ENCODE results near the gene OSBPL5.

Gene OSBPL5

DNA sequence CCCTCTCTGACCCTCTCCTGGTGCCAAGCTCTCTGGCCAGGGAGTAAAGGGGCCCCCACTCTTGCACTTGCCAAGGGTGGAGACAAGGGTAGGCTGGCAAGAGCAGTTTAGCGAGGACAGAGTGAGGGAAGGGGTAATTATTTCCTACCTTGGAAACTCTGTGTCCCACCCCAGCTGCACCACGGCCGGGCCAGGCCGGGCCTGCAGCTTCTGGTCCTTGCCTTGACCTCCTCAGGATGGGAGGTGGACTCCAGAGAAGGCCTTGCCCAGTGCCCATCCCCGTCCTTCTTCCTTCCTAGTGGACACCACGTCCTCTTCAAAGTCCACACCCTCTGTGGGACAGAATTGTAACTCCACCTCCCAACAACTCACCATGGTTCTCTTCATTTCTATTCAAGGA is 18.4 kb upstream of the OSBPL5 start:
- Histone ChIP-seq H3K9me3 (ENCODE audit: low read length) (peaks cover 1% of the 10 kb centered on the region), H3K36me3 (ENCODE audit: insufficient read depth, low read length) (no peaks in the 10 kb centered on the region), H3K4me1 (ENCODE audit: insufficient read depth, low read length) (no peaks in the 10 kb centered on the region), H3K4me3 (ENCODE audit: low read length) (no peak overlapping the region), H3K27me3 (ENCODE audit: insufficient read depth, low read length) (peaks cover under 1% of the 10 kb centered on the region), H2AFZ (ENCODE audit: low read depth, low read length) (no peak overlapping the region)

DNA sequence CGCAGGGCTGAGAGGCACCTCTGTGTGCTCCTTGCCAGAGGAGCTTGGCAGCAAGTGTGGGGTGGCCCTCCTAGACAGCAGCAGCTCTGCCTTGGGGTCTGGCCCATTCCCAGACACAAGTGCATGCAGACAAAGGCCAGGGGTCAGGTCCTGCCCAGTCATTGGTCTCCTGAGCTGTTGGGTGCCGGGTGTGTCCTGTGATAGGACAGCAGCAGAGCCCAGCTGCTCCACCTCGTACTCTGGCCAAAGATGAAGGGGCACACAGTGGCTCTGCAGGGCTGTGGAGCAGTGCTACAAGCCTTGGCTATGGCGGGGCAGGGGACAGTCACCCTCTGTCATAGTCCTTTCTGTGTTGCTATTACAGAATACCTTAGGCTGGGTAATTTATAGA is 17.3 kb upstream of the OSBPL5 start:
- H3K4me1 ChIP-seq (ENCODE audit: insufficient read depth, low read length), result no peaks in the 10 kb centered on the region
- H2AFZ ChIP-seq (ENCODE audit: low read depth, low read length), result no peak overlapping the region
- H3K27me3 ChIP-seq (ENCODE audit: insufficient read depth, low read length), result no peaks in the 10 kb centered on the region
- no peaks in the 10 kb centered on the region for H3K9me3 ChIP-seq (ENCODE audit: low read length)
- no peaks in the 10 kb centered on the region for H3K36me3 ChIP-seq (ENCODE audit: insufficient read depth, low read length)
- H3K4me3 ChIP-seq (ENCODE audit: low read length), result no peak overlapping the region

DNA sequence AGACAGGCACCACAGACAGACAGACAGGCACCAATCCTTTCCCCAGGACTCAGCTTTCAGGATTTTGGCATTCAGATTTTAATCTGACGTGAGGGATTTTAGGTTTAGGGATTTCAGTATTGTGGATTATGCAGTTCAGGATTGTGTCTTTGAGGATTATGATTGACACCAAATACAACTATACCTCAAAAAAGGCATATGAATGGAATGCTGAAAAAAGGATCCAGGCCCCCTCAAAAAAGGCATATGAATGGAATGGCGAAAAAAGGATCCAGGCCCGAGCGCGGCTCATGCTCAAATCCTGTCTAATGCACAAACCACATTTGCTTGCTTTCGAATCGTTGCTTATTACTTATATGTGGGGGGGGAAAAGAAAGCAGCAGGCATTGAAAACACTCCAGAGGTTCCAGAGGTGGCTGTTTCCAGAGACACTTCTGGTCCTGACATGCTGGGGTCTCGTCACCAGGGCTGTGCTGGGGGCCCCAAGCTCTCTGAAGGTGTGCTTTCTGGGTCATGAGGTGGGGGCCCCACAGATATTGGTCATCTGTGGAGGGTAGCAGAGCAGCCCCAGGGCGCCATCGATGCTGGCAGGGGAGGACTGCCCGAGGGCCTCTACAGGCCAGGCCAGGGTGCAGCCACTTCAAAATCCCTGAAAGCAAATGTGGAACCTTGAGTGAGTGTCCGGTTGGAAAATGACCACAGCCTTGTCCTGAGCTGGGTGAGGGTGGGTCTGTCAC is 16.8 kb upstream of the OSBPL5 start:
- Histone ChIP-seq H3K4me1 (ENCODE audit: insufficient read depth, low read length) (no peaks in the 10 kb centered on the region), H3K36me3 (ENCODE audit: insufficient read depth, low read length) (no peaks in the 10 kb centered on the region), H2AFZ (ENCODE audit: low read depth, low read length) (no peak overlapping the region)

DNA sequence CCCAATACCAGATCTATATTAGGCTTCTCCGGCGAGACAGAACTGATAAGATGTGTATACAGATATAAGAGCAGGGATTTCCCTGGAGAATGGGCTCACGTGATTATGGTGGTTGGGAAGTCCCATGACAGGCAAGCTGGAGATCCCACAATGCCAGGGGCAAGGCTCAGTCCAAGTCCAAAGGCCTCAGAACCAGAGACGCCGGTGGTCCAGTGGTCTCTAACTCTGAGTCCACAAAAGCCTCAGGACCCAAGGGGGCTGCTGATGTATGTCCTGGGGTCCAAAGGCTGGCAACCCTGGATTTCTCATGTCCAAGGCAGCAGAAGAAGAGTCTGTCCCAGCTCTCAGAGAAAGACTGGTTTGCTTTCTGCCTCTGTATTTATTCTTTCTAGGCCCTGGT is 15.8 kb upstream of the OSBPL5 start:
- Histone ChIP-seq H3K4me3 (ENCODE audit: low read length) (no peak overlapping the region), H3K4me1 (ENCODE audit: insufficient read depth, low read length) (no peaks in the 10 kb centered on the region), H3K36me3 (ENCODE audit: insufficient read depth, low read length) (no peaks in the 10 kb centered on the region), H2AFZ (ENCODE audit: low read depth, low read length) (no peak overlapping the region), H3K9me3 (ENCODE audit: low read length) (peaks cover 1% of the 10 kb centered on the region), H3K27me3 (ENCODE audit: insufficient read depth, low read length) (no peaks in the 10 kb centered on the region)

More for the DNA sequence above, 16.8 kb upstream of the OSBPL5 start:
- Histone ChIP-seq H3K4me3 (ENCODE audit: low read length) (no peak overlapping the region), H3K9me3 (ENCODE audit: low read length) (no peaks in the 10 kb centered on the region), H3K27me3 (ENCODE audit: insufficient read depth, low read length) (no peaks in the 10 kb centered on the region)

DNA sequence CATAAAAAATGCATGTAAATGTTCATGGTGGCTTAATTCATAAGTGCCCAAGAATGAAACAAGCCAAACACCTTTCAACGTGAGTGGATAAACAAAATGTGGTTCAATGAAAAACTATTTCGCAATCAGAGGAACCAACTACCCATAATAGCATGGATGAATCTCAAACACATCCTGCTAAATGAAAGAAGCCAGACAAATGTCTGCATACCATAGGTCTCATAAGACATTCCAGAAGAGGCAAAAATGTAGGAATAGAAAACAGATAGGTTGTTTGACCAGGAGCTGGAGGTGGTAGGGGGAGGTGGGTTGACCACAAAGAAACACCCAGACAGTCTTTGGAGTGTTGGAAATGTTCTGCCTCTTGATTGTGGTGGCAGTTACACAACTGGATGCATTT is 13.2 kb upstream of the OSBPL5 start:
- no peaks in the 10 kb centered on the region for H3K27me3 ChIP-seq (ENCODE audit: insufficient read depth, low read length)
- no peaks in the 10 kb centered on the region for H3K4me1 ChIP-seq (ENCODE audit: insufficient read depth, low read length)
- H2AFZ ChIP-seq (ENCODE audit: low read depth, low read length), result no peak overlapping the region
- H3K4me3 ChIP-seq (ENCODE audit: low read length), result no peak overlapping the region
- H3K9me3 ChIP-seq (ENCODE audit: low read length), result peaks cover 6% of the 10 kb centered on the region
- no peaks in the 10 kb centered on the region for H3K36me3 ChIP-seq (ENCODE audit: insufficient read depth, low read length)

DNA sequence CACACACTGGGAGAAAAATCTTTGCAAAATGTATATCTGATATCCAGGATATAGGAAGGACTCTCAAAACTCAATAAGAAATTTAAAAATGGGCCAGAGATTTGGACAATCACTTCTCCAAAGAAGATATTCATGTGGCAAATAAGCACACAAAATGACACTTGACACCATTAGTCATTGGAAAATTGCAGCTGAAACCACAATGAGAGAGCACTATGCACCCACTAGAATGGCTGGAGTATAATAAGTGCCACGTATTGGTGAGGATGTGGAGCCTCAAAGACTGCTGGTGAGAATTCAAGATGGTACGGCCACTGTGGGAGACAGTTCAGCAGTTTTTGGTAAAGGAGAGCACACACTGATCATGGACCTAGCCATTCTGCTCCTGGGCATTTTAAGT is 12.8 kb upstream of the OSBPL5 start:
- no peaks in the 10 kb centered on the region for H3K27me3 ChIP-seq (ENCODE audit: insufficient read depth, low read length)

DNA sequence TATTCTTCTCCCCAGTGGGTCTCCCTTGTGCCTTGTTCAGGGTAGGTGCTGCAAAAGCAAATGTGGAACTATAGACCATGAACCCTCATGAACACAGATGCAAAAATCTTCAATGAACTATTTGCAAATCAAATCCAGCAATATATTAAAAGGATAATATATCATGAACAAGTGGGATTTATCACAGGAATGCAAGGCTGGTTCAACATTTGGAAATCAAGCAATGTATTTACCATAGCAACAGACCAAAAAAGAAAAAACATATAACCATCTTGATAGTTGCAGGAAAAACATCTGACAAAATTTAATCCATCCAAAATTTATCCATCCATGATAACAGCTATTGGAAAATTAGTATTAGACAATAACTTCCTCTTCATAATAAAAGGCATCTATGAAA is 11.4 kb upstream of the OSBPL5 start:
- Histone ChIP-seq H3K4me1 (ENCODE audit: insufficient read depth, low read length) (no peaks in the 10 kb centered on the region), H3K9me3 (ENCODE audit: low read length) (peaks cover 6% of the 10 kb centered on the region), H3K4me3 (ENCODE audit: low read length) (no peak overlapping the region), H2AFZ (ENCODE audit: low read depth, low read length) (no peak overlapping the region), H3K36me3 (ENCODE audit: insufficient read depth, low read length) (no peaks in the 10 kb centered on the region), H3K27me3 (ENCODE audit: insufficient read depth, low read length) (peaks cover 6% of the 10 kb centered on the region)

More for the DNA sequence above, 12.8 kb upstream of the OSBPL5 start:
- no peak overlapping the region for H3K4me3 ChIP-seq (ENCODE audit: low read length)
- H3K36me3 ChIP-seq (ENCODE audit: insufficient read depth, low read length), result no peaks in the 10 kb centered on the region
- no peak overlapping the region for H2AFZ ChIP-seq (ENCODE audit: low read depth, low read length)
- no peaks in the 10 kb centered on the region for H3K4me1 ChIP-seq (ENCODE audit: insufficient read depth, low read length)
- peaks cover 6% of the 10 kb centered on the region for H3K9me3 ChIP-seq (ENCODE audit: low read length)

DNA sequence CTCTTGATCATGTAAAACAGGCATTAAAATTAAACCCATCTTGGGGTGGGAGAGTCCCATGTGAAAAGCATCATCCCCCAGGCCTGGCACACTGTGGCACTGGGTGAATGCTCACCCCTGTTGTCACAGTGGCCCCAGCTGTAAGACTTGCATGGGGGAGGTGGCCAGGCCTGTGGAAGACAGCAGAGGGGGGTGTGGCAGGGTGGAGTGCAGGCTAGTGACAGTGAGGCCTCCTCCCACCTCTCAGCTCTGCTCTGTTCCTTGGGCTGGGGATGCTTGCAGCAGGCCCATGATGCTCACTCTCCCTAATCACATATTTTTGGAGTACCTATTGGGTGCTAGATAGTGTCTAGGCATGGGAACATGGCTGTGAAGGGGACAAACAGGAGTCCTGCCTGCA is 10.1 kb upstream of the OSBPL5 start:
- no peaks in the 10 kb centered on the region for H3K36me3 ChIP-seq (ENCODE audit: insufficient read depth, low read length)
- H3K27me3 ChIP-seq (ENCODE audit: insufficient read depth, low read length), result peaks cover 17% of the 10 kb centered on the region
- no peak overlapping the region for H3K4me3 ChIP-seq (ENCODE audit: low read length)
- no peaks in the 10 kb centered on the region for H3K4me1 ChIP-seq (ENCODE audit: insufficient read depth, low read length)
- H3K9me3 ChIP-seq (ENCODE audit: low read length), result peaks cover 6% of the 10 kb centered on the region
- no peak overlapping the region for H2AFZ ChIP-seq (ENCODE audit: low read depth, low read length)

DNA sequence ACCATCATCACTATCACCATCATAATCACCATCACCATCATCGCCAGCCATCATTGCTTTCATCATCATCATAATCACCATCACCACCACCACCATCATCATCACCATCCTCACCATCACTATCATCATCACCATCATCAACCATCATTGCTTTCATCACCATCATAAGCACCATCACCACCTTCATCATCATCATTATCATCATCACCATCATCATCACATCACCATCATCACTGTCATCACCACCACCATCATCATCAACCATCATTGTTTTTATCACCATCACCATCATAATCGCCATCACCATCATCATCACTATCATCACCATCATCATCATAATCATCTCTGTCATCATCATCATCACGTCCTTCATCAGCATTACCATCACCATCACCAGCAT is 9.3 kb upstream of the OSBPL5 start:
- peaks cover 6% of the 10 kb centered on the region for H3K9me3 ChIP-seq (ENCODE audit: low read length)
- H3K4me1 ChIP-seq (ENCODE audit: insufficient read depth, low read length), result no peaks in the 10 kb centered on the region
- H3K4me3 ChIP-seq (ENCODE audit: low read length), result no peak overlapping the region
- peaks cover 23% of the 10 kb centered on the region for H3K27me3 ChIP-seq (ENCODE audit: insufficient read depth, low read length)
- H2AFZ ChIP-seq (ENCODE audit: low read depth, low read length), result no peak overlapping the region
- H3K36me3 ChIP-seq (ENCODE audit: insufficient read depth, low read length), result no peaks in the 10 kb centered on the region

DNA sequence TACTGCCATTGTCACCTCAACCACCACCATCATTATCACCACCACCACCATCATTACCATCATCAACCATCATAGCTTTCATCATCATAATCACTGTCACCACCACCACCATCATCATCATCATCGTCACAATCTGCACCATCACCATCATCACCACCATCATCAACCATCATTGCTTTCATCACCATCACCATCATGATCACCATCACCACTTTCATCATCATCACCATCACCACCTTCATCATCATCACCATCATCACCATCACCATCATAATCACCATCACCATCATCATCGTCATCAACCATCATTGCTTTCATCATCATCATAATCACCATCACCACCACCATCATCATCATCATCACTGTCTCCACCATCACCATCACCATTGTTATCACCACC is 8.7 kb upstream of the OSBPL5 start:
- H3K27me3 ChIP-seq (ENCODE audit: insufficient read depth, low read length), result peaks cover 29% of the 10 kb centered on the region
- no peaks in the 10 kb centered on the region for H3K36me3 ChIP-seq (ENCODE audit: insufficient read depth, low read length)
- H2AFZ ChIP-seq (ENCODE audit: low read depth, low read length), result no peak overlapping the region
- peaks cover 6% of the 10 kb centered on the region for H3K9me3 ChIP-seq (ENCODE audit: low read length)
- H3K4me3 ChIP-seq (ENCODE audit: low read length), result no peak overlapping the region
- no peaks in the 10 kb centered on the region for H3K4me1 ChIP-seq (ENCODE audit: insufficient read depth, low read length)

DNA sequence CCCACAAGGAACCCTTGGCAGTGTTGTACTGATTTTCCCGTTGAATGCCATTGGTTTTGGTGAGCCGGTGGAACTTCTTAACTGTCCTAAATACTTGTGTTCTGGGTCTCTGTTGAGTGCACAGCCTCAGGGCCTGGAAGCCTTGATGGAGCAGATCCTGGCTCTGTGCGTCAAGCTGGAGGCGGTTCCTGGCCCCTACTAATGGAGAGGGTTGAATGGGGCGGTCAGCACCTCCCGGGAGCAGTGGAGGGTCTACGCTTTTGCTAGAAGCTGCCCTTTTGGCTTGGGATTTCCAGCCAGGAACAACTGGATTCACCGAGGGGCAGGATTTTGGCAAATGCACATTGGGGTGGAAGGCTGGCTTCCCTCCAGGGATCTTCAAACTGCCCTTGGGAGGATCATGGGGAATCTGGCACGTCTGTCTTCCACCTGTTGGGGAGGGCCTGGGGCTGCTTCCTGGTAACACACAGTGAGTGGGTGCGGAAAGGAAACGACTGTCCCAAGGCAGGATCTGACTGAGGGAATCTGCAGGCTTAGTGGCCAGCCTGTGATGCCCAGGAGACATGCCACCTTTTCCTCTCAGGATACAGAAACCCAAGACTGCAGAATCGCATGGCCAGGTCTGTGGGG is 6.9 kb upstream of the OSBPL5 start:
- Histone ChIP-seq H3K4me3 (ENCODE audit: low read length) (no peak overlapping the region), H2AFZ (ENCODE audit: low read depth, low read length) (no peak overlapping the region), H3K4me1 (ENCODE audit: insufficient read depth, low read length) (no peaks in the 10 kb centered on the region), H3K36me3 (ENCODE audit: insufficient read depth, low read length) (no peaks in the 10 kb centered on the region), H3K9me3 (ENCODE audit: low read length) (peaks cover 6% of the 10 kb centered on the region), H3K27me3 (ENCODE audit: insufficient read depth, low read length) (peaks cover 29% of the 10 kb centered on the region)

DNA sequence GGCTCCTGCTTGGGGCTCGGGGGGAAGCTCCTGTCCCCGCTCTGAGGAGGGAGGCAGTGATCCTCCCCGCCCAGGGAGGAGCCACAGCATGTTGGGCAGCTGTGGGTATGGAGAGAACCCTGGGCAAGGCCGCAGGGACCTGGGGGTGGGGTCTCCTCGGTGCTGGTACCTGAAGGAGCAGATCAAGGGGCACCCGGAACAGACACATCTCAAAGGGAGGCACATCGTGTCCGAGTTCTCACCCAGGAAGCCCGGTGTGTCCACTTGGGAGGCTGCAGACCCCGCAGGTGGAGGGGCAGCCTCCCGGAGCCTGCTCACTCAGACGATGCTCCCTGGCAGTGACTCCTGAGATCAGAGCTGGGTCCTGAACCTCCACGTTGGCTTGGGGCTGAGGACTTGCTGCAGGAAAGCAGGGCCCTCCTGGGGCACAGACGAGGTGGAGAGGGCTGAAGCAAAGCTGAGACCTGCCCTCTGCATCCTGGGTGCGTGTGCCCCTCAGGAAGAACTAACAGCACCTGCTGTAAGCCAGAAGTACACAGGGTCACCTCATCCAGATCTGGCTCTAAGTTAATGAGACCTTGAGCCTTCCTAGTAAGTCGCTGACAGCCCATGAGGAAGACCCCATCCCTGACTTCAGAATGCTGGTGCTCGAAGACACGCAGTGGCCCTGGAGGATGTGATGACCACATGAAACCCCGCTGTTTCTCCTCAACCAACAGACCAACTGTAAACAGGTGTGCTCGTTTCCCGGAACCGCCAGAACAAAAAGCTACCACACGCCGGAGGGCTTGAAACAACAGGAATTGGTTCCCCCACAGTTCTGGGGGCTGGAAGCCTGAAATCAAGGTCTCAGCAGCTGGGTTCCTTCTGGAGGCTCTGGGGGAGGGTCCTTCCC is 5.9 kb upstream of the OSBPL5 start:
- Histone ChIP-seq H3K4me1 (ENCODE audit: insufficient read depth, low read length) (no peaks in the 10 kb centered on the region), H3K36me3 (ENCODE audit: insufficient read depth, low read length) (no peaks in the 10 kb centered on the region), H3K27me3 (ENCODE audit: insufficient read depth, low read length) (peaks cover 29% of the 10 kb centered on the region), H3K4me3 (ENCODE audit: low read length) (no peak overlapping the region), H2AFZ (ENCODE audit: low read depth, low read length) (no peak overlapping the region), H3K9me3 (ENCODE audit: low read length) (peaks cover 6% of the 10 kb centered on the region)

DNA sequence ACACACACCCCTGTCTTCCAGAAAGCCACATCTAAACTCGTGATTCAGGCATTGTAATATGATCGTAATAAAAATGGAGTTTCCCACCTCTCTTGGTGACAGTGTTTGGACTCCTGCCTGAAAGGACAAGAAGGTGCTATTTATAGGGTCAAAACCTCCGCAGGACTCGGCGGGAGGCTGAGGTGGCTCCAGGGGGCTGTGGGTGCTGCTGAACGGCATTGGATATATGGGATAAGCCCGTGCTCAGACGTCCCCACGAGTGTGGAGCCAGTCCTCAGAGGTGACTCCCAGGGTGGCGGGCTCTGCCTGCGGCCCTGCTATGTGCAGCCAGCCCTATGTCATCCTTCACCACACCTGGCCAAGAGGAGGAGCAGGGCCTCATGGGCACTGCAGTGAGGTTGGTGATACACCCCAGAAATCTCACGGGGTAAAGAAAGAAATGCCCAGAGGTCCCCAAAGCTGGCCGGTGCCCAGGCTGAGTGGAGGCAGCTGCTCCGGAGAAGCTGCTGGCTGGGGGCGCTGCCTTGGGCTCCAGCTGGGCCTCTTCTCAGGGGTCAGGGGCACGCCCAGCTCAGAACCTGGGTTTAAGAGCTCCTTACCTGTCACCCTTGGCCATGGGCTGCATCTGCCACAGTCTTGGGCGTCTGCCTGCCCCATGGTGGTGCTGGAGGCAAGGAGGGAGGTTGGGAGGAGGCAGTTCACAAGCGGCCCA is 5.1 kb upstream of the OSBPL5 start:
- no peak overlapping the region for H3K4me3 ChIP-seq (ENCODE audit: low read length)
- H3K36me3 ChIP-seq (ENCODE audit: insufficient read depth, low read length), result no peaks in the 10 kb centered on the region
- H3K27me3 ChIP-seq (ENCODE audit: insufficient read depth, low read length), result peaks cover 29% of the 10 kb centered on the region

More for the DNA sequence above, 5.1 kb upstream of the OSBPL5 start:
- no peaks in the 10 kb centered on the region for H3K9me3 ChIP-seq (ENCODE audit: low read length)
- no peak overlapping the region for H2AFZ ChIP-seq (ENCODE audit: low read depth, low read length)
- peaks cover 5% of the 10 kb centered on the region for H3K4me1 ChIP-seq (ENCODE audit: insufficient read depth, low read length)
